H1 (cell line): Measurements from ENCODE around the gene ADH4. TPM values are rescaled to one million over a fixed set of nuclear protein-coding genes. Genes with fewer than 3 reads are reported as not detected.

Experiments
- CTCF ChIA-PET: fragments of 300-600 bp; sonication (Branson Sonifier 250); formaldehyde crosslinking; loops from one replicate; lab custom pipeline; 2021; ENCODE audit not compliant: partially characterized antibody; lab: Charles Lee
- POLR2A ChIA-PET: fragments of 300-600 bp; sonication (Branson Sonifier 250); formaldehyde crosslinking; loops from one replicate; lab custom pipeline; 2021; ENCODE audit warnings: inconsistent platforms; ENCODE audit not compliant: partially characterized antibody; lab: Charles Lee
- DNase-seq, 2 experiments: peaks; one replicate each; pipeline versions ENCODE4 v3.0.0 to v3.0.0-alpha.2; 2010 to 2022; ENCODE audit warnings: low spot score in 2 of 2, low read depth in 1 of 2, mixed read lengths in 1 of 2
- FAIRE-seq: peaks from 2 replicates; lab custom pipeline; 2011; peaks lifted over from hg19 to GRCh38; lab: Jason Lieb, UNC
- H2AFZ ChIP-seq: 2 replicates; pipeline ENCODE4 v1.8.1; 2012; ENCODE audit warnings: low read length, inconsistent platforms
- H2AK5ac ChIP-seq: 2 replicates; pipeline ENCODE4 v1.6.1; 2013; ENCODE audit warnings: low read depth, low read length
- H2BK120ac ChIP-seq: replicated peaks from 2 replicates; pipeline ENCODE3; 2013; ENCODE audit warnings: low read depth, low read length, inconsistent platforms
- H2BK12ac ChIP-seq: 2 replicates; pipeline ENCODE4 v1.6.1; 2013; ENCODE audit warnings: low read depth, low read length
- H2BK15ac ChIP-seq: 2 replicates; pipeline ENCODE4 v1.6.1; 2013; ENCODE audit warnings: low read length
- H2BK20ac ChIP-seq: 2 replicates; pipeline ENCODE4 v1.6.1; 2013; ENCODE audit warnings: low read length
- H2BK5ac ChIP-seq: 2 replicates; pipeline ENCODE4 v1.6.1; 2013; ENCODE audit warnings: low read depth, low read length
- H3K14ac ChIP-seq: 2 replicates; pipeline ENCODE4 v1.6.1; 2013; ENCODE audit warnings: inconsistent platforms; ENCODE audit not compliant: insufficient read length
- H3K18ac ChIP-seq: 2 replicates; pipeline ENCODE4 v1.6.1; 2013; ENCODE audit warnings: low read length; ENCODE audit errors: extremely low read depth
- H3K23ac ChIP-seq: 2 replicates; pipeline ENCODE4 v1.6.1; 2013; ENCODE audit warnings: inconsistent platforms; ENCODE audit not compliant: insufficient read length
- H3K23me2 ChIP-seq: 2 replicates; pipeline ENCODE4 v1.6.1; 2013; ENCODE audit warnings: low read depth, low read length
- H3K27ac ChIP-seq: 2 replicates; pipeline ENCODE4 v1.6.1; 2011; ENCODE audit warnings: low read depth, low read length, inconsistent platforms
- H3K27me3 ChIP-seq, 4 experiments: replicated peaks in 1 of 4; 1 replicate in 1 of 4; 2 replicates in 3 of 4; pipeline versions ENCODE4 v1.6.1 to v1.8.1; 2011 to 2013; ENCODE audit warnings: low read length in 3 of 4, mild to moderate bottlenecking in 3 of 4, inconsistent platforms in 2 of 4, mixed read lengths in 2 of 4, moderate library complexity in 1 of 4; ENCODE audit not compliant: control insufficient read depth in 3 of 4, insufficient read depth in 3 of 4; ENCODE audit errors: extremely low read depth in 1 of 4
- H3K36me3 ChIP-seq, 4 experiments: 2 replicates each; pipeline versions ENCODE4 v1.6.1 to v1.8.1; 2011 to 2013; ENCODE audit warnings: mild to moderate bottlenecking in 4 of 4, low read length in 3 of 4, moderate library complexity in 2 of 4, control low read depth in 1 of 4, inconsistent platforms in 1 of 4; ENCODE audit not compliant: insufficient read depth in 4 of 4, control insufficient read depth in 2 of 4
- H3K4ac ChIP-seq: replicated peaks from 2 replicates; pipeline ENCODE3; 2013; ENCODE audit warnings: low read length, low read depth, mixed read lengths, inconsistent platforms; ENCODE audit not compliant: insufficient read length
- H3K4me1 ChIP-seq, 4 experiments: replicated peaks in 1 of 4; 1 replicate in 1 of 4; 2 replicates in 3 of 4; pipeline versions ENCODE4 v1.6.1 to v1.8.1; 2011 to 2013; ENCODE audit warnings: low read length in 3 of 4, inconsistent platforms in 2 of 4, mixed read lengths in 1 of 4; ENCODE audit not compliant: insufficient read depth in 4 of 4, control insufficient read depth in 3 of 4
- H3K4me2 ChIP-seq, 2 experiments: 2 replicates each; pipeline versions ENCODE4 v1.6.1 to v1.8.1; 2011 to 2013; ENCODE audit warnings: low read depth in 2 of 2, low read length in 2 of 2, control low read depth in 1 of 2, inconsistent platforms in 1 of 2, mild to moderate bottlenecking in 1 of 2; ENCODE audit not compliant: insufficient read depth in 1 of 2
- H3K4me3 ChIP-seq, 4 experiments: fragments of 200-600, 300-600 bp in 1 of 4; sonication (generic), shearing (Covaris generic), sonication (Bioruptor Twin) in 1 of 4; 2 replicates each; pipeline versions ENCODE4 v1.5.1 to v1.8.1; 2011 to 2016; ENCODE audit warnings: low read length in 4 of 4, low read depth in 3 of 4, control low read depth in 2 of 4, inconsistent platforms in 2 of 4, mild to moderate bottlenecking in 2 of 4, mixed read lengths in 1 of 4, moderate library complexity in 1 of 4; ENCODE audit not compliant: insufficient read depth in 2 of 4; ENCODE audit errors: extremely low read depth in 1 of 4
- H3K56ac ChIP-seq: replicated peaks from 2 replicates; pipeline ENCODE3; 2013; ENCODE audit warnings: low read depth, mild to moderate bottlenecking, mixed read lengths, low read length, inconsistent platforms; ENCODE audit not compliant: insufficient read length
- H3K79me1 ChIP-seq: 2 replicates; pipeline ENCODE4 v1.6.1; 2013; ENCODE audit warnings: low read depth, low read length, control low read depth
- H3K79me2 ChIP-seq, 2 experiments: 2 replicates each; pipeline versions ENCODE4 v1.6.1 to v1.8.1; 2012 to 2013; ENCODE audit warnings: low read length in 2 of 2, mild to moderate bottlenecking in 2 of 2, inconsistent platforms in 1 of 2; ENCODE audit not compliant: insufficient read depth in 2 of 2, control insufficient read depth in 1 of 2
- H3K9ac ChIP-seq, 4 experiments: replicated peaks in 1 of 4; 1 replicate in 1 of 4; 2 replicates in 3 of 4; pipeline versions ENCODE4 v1.6.1 to v1.8.1; 2011 to 2013; ENCODE audit warnings: low read depth in 3 of 4, low read length in 3 of 4, control low read depth in 2 of 4, mild to moderate bottlenecking in 2 of 4, moderate library complexity in 2 of 4, inconsistent platforms in 1 of 4; ENCODE audit errors: extremely low read depth in 1 of 4
- H3K9me3 ChIP-seq, 2 experiments: 2 replicates each; pipeline versions ENCODE4 v1.6.1 to v1.8.1; 2012 to 2013; ENCODE audit warnings: mild to moderate bottlenecking in 2 of 2, moderate library complexity in 2 of 2, control low read depth in 1 of 2, inconsistent platforms in 1 of 2, low read depth in 1 of 2, low read length in 1 of 2, mixed read lengths in 1 of 2; ENCODE audit not compliant: insufficient read depth in 2 of 2
- H4K20me1 ChIP-seq, 2 experiments: replicated peaks in 1 of 2; 2 replicates each; pipeline versions ENCODE3 to v1.8.1; 2011 to 2013; ENCODE audit warnings: inconsistent platforms in 2 of 2, low read length in 2 of 2, mild to moderate bottlenecking in 1 of 2; ENCODE audit not compliant: insufficient read depth in 2 of 2, control insufficient read depth in 1 of 2
- H4K5ac ChIP-seq: 2 replicates; pipeline ENCODE4 v1.6.1; 2013; ENCODE audit warnings: low read length, low read depth, mixed read lengths, inconsistent platforms; ENCODE audit not compliant: insufficient read length
- H4K8ac ChIP-seq: 2 replicates; pipeline ENCODE4 v1.8.0; 2013; ENCODE audit warnings: mild to moderate bottlenecking, moderate library complexity, low read length, inconsistent platforms; ENCODE audit not compliant: insufficient read depth; ENCODE audit errors: extremely low read depth
- H4K91ac ChIP-seq: replicated peaks from 2 replicates; pipeline ENCODE3; 2013; ENCODE audit warnings: low read length, mixed read lengths, inconsistent platforms; ENCODE audit not compliant: insufficient read length
- HDAC6 ChIP-seq: IDR thresholded peaks from one replicate; pipeline ENCODE4 v1.7.1; 2012; ENCODE audit warnings: low read depth, mild to moderate bottlenecking, inconsistent platforms, low read length, moderate library complexity
- RFX5 ChIP-seq: IDR thresholded peaks from 2 replicates; pipeline ENCODE4 v1.6.1; 2011; ENCODE audit warnings: low read depth, low read length, improper control_type of control experiment, borderline replicate concordance
- SIN3A ChIP-seq, 2 experiments: IDR thresholded peaks in 1 of 2; conservative IDR thresholded peaks in 1 of 2; 2 replicates each; pipeline ENCODE4 v1.6.1; 2011 to 2012; ENCODE audit warnings: low read length in 2 of 2, improper control_type of control experiment in 1 of 2, low read depth in 1 of 2, mild to moderate bottlenecking in 1 of 2
- SIRT6 ChIP-seq: IDR thresholded peaks from one replicate; pipeline ENCODE4 v1.7.1; 2012; ENCODE audit warnings: low read length, inconsistent platforms
- WGBS, 2 experiments: shearing (Covaris generic) in 1 of 2; methylation state at CpG; one replicate each; pipeline versions ENCODE4 v1.1.6 to v1.1.7; 2013 to 2015; ENCODE audit warnings: low lambda C conversion rate in 2 of 2, mixed read lengths in 2 of 2, inconsistent platforms in 1 of 2, low coverage in 1 of 2, missing lambda C conversion rate in 1 of 2; ENCODE audit not compliant: insufficient replicate concordance in 2 of 2, insufficient coverage in 1 of 2, insufficient read length in 1 of 2; ENCODE audit errors: extremely low coverage in 1 of 2, missing lambda C conversion rate in 1 of 2; 5-methylcytosine and 5-hydroxymethylcytosine counted together
- polyA plus RNA-seq, 7 experiments: library from polyadenylated mRNA; depleted of rRNA in 3 of 7; stranded (reverse) in 5 of 7; unstranded in 2 of 7; fragments of >200 nt in 5 of 7; fragments of 200-250 nt in 2 of 7; gene quantifications; 1 replicate in 5 of 7; 2 replicates in 1 of 7; 4 replicates in 1 of 7; pipeline versions ENCODE4 v1.2.1 to v1.2.3, GENCODE V29; 2011 to 2013; ENCODE audit warnings: missing spikeins in 2 of 7, mixed read lengths in 2 of 7
- total RNA-seq: library from RNA; stranded (reverse); fragmentation: NEBNext Ultra II Directional; extraction: Animal tissue kit (Norgen Biotek cat#: 25700); gene quantifications from 2 replicates; pipeline ENCODE4 v1.2.1, GENCODE V29; 2021

ADH4 gene
- total and polyA plus RNA-seq, 2 of the 8 experiments (the other 6 are each of a cell fraction or from before 2014, with no cell fraction given): not detected

DNA sequence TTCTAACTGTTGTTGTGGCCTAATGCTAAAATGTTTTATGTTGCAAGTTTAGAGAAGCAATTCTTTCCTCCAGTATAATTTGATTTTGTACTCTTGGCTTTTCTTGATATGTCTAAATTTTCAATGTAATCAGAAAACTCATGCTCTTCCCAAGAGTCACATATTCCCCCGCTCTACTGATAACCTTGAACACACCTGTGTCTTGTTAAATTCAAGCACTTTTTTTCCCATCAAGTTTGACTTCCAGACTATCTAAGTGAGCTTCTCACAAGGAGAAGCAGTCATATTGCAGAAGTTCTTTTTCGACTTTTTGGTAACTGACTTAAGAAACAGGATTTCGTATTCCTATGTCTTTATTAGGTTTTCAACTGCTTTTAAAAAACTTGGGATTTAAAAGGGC is 7.4 kb upstream of the ADH4 start:
- FAIRE-seq (no peak), DNase-seq (no peak)
- H2BK12ac ChIP-seq: no peak overlapping the region
- no peak overlapping the region for H2BK5ac ChIP-seq
- no peak overlapping the region for H2BK120ac ChIP-seq
- H3K4me3 ChIP-seq: no peak overlapping the region
- H3K36me3 ChIP-seq: peaks cover 0 to 7% (median 0%) of the 10 kb centered on the region in 4 experiments; a peak in 2 of 8 replicates
- no peak overlapping the region for H2AK5ac ChIP-seq
- H4K20me1 ChIP-seq: no peaks in the 10 kb centered on the region
- H3K79me1 ChIP-seq: no peaks in the 10 kb centered on the region
- H3K56ac ChIP-seq: no peak overlapping the region
- WGBS, 2 experiments: 91% methylated on average over 3 of the region's 3 CpGs; no CpG with 5 or more reads in 1 of the 2 experiments
- H3K79me2 ChIP-seq: no peaks in the 10 kb centered on the region
- no peak overlapping the region for H2BK20ac ChIP-seq
- H3K23ac ChIP-seq: no peak overlapping the region
- no peaks in the 10 kb centered on the region for H3K4me1 ChIP-seq
- H4K8ac ChIP-seq: no peak overlapping the region
- H4K91ac ChIP-seq: no peak overlapping the region
- no peak overlapping the region for H3K27ac ChIP-seq
- H3K9ac ChIP-seq: no peak overlapping the region
- POLR2A ChIA-PET: no interaction called here
- H3K4ac ChIP-seq: no peak overlapping the region
- no peak overlapping the region for H2BK15ac ChIP-seq
- no peak overlapping the region for H2AFZ ChIP-seq
- H4K5ac ChIP-seq: no peak overlapping the region
- no peak overlapping the region for H3K18ac ChIP-seq
- no peak overlapping the region for H3K4me2 ChIP-seq
- H3K14ac ChIP-seq: no peak overlapping the region
- H3K27me3 ChIP-seq: no peaks in the 10 kb centered on the region
- CTCF ChIA-PET: interaction anchor here (0.7 kb wide), 1 partner anchor 253 kb away, joined by 3 read pairs; no protein-coding TSS in a partner anchor
- H3K9me3 ChIP-seq: peaks cover 17 to 23% of the 10 kb centered on the region in 2 experiments; a peak in 3 of 4 replicates
- no peaks in the 10 kb centered on the region for H3K23me2 ChIP-seq
- TF ChIP-seq RFX5: no peak
- TF ChIP-seq HDAC6: no peak
- TF ChIP-seq SIN3A (conservative IDR thresholded peaks at IDR 0.05 in 1 of 2, IDR thresholded peaks at IDR 0.05 in 1 of 2; ENCODE audit: low read depth in 1 of 2, low read length in 2 of 2): no peak
- TF ChIP-seq SIRT6: no peak
